Neural cell (in vitro differentiated cells): Measurements from ENCODE around the gene BRIP1. TPM values are rescaled to one million over a fixed set of nuclear protein-coding genes. Genes with fewer than 3 reads are reported as not detected.

ENCODE experiments used
- H2AFZ ChIP-seq: fragments of 200-600, 300-800 bp; sonication (generic), shearing (Covaris generic); 2 replicates; pipeline ENCODE4 v1.6.0; 2014; ENCODE audit warnings: low read depth, mild to moderate bottlenecking, antibody characterized with exemption, low read length, moderate library complexity
- H3F3A ChIP-seq: fragments of 200-600 bp; shearing (Covaris generic); 2 replicates; pipeline ENCODE4 v1.6.1; 2016; ENCODE audit warnings: mild to moderate bottlenecking, moderate library complexity, mixed read lengths, antibody characterized with exemption, low read length; ENCODE audit not compliant: insufficient read depth, poor library complexity, severe bottlenecking
- H3K27ac ChIP-seq: fragments of 200-600, 300-800 bp; sonication (generic), shearing (Covaris generic); 2 replicates; pipeline ENCODE4 v1.5.1; 2014; ENCODE audit warnings: mild to moderate bottlenecking, low read length, moderate library complexity
- H3K27me3 ChIP-seq: fragments of 300-800, 200-600 bp; sonication (generic), shearing (Covaris generic); 2 replicates; pipeline ENCODE4 v1.6.0; 2014; ENCODE audit warnings: mild to moderate bottlenecking, low read depth, low read length, moderate library complexity; ENCODE audit not compliant: insufficient read depth
- H3K36me3 ChIP-seq: fragments of 300-800, 200-600 bp; sonication (generic), shearing (Covaris generic); 2 replicates; pipeline ENCODE4 v1.5.1; 2014; ENCODE audit warnings: mild to moderate bottlenecking, antibody characterized with exemption, low read length, moderate library complexity; ENCODE audit not compliant: insufficient read depth
- H3K4me2 ChIP-seq: fragments of 300-800, 200-600 bp; sonication (generic), shearing (Covaris generic); 2 replicates; pipeline ENCODE4 v1.6.0; 2014; ENCODE audit warnings: mild to moderate bottlenecking, low read length
- H3K4me3 ChIP-seq: fragments of 300-800, 200-600 bp; sonication (generic), shearing (Covaris generic); 2 replicates; pipeline ENCODE4 v1.5.1; 2014; ENCODE audit warnings: mild to moderate bottlenecking, low read length, moderate library complexity
- H3K79me2 ChIP-seq: fragments of 200-600 bp; shearing (Covaris generic); replicated peaks from 2 replicates; pipeline ENCODE4 v1.6.0; 2014; ENCODE audit warnings: mild to moderate bottlenecking, low read length, moderate library complexity; ENCODE audit not compliant: insufficient read depth
- H3K9ac ChIP-seq: fragments of 300-800, 200-600 bp; sonication (generic), shearing (Covaris generic); 2 replicates; pipeline ENCODE4 v1.6.1; 2016; ENCODE audit warnings: mild to moderate bottlenecking, low read length, mixed read lengths
- H3K9me2 ChIP-seq: fragments of 200-600 bp; shearing (Covaris generic); 2 replicates; pipeline ENCODE4 v1.6.1; 2016; ENCODE audit warnings: mild to moderate bottlenecking, low read length, mixed read lengths; ENCODE audit not compliant: insufficient read depth
- H3K9me3 ChIP-seq: fragments of 200-600, 300-800 bp; sonication (generic), shearing (Covaris generic); 2 replicates; pipeline ENCODE4 v1.6.1; 2016; ENCODE audit warnings: mild to moderate bottlenecking, mixed run types, low read length, moderate library complexity, mixed read lengths
- H4K20me1 ChIP-seq: fragments of 200-600 bp; shearing (Covaris generic); 2 replicates; pipeline ENCODE4 v1.6.1; 2016; ENCODE audit warnings: mild to moderate bottlenecking, mixed run types; ENCODE audit not compliant: insufficient read depth
- CTCF ChIP-seq: fragments of 450-650 bp; IDR thresholded peaks from 2 replicates; pipeline ENCODE4 v1.5.1; 2014; ENCODE audit warnings: antibody characterized with exemption, mild to moderate bottlenecking, moderate library complexity; ENCODE audit not compliant: poor library complexity, severe bottlenecking
- EP300 ChIP-seq: fragments of 450-650 bp; conservative IDR thresholded peaks from 2 replicates; pipeline ENCODE4 v1.6.1; 2014; ENCODE audit warnings: antibody characterized with exemption, mild to moderate bottlenecking, moderate library complexity; ENCODE audit not compliant: poor library complexity, severe bottlenecking
- EZH2 ChIP-seq: fragments of 200-600, 300-800 bp; shearing (Covaris generic), sonication (generic); IDR thresholded peaks from 2 replicates; pipeline ENCODE4 v1.6.1; 2014; ENCODE audit warnings: antibody characterized with exemption, low read length, borderline replicate concordance, mild to moderate bottlenecking; ENCODE audit not compliant: insufficient read depth, poor library complexity, severe bottlenecking
- MXI1 ChIP-seq: fragments of 450-650 bp; conservative IDR thresholded peaks from 2 replicates; pipeline ENCODE4 v1.6.1; 2014; ENCODE audit warnings: antibody characterized with exemption, mild to moderate bottlenecking; ENCODE audit not compliant: poor library complexity, severe bottlenecking
- POLR2AphosphoS5 ChIP-seq: IDR thresholded peaks from 2 replicates; pipeline ENCODE4 v1.6.1; 2012
- RAD21 ChIP-seq: fragments of 450-650 bp; conservative IDR thresholded peaks from 2 replicates; pipeline ENCODE4 v1.6.1; 2014; ENCODE audit warnings: antibody characterized with exemption, mild to moderate bottlenecking, moderate library complexity
- REST ChIP-seq: IDR thresholded peaks from 2 replicates; pipeline ENCODE4 v1.6.1; 2012; ENCODE audit warnings: borderline replicate concordance
- SMC3 ChIP-seq: fragments of 450-650 bp; conservative IDR thresholded peaks from 2 replicates; pipeline ENCODE4 v1.6.1; 2014; ENCODE audit warnings: antibody characterized with exemption, mild to moderate bottlenecking, moderate library complexity; ENCODE audit not compliant: poor library complexity
- TAF1 ChIP-seq: IDR thresholded peaks from 2 replicates; pipeline ENCODE4 v1.6.1; 2012; ENCODE audit warnings: low read depth
- polyA plus RNA-seq: library from polyadenylated mRNA; depleted of rRNA; stranded (reverse); fragments of >200 nt; gene quantifications from 2 replicates; pipeline ENCODE4 v1.2.3, GENCODE V29; 2014

Gene BRIP1
- polyA plus RNA-seq, 1 donor from 2014 or later = 0.47 TPM

- Histone ChIP-seq H3K79me2 (no peaks in the 10 kb centered on the region), H3F3A (no peaks in the 10 kb centered on the region), H3K4me3 (no peak overlapping the region), H3K36me3 (no peaks in the 10 kb centered on the region), H3K9me3 (no peaks in the 10 kb centered on the region), H3K27ac (no peak overlapping the region), H3K9ac (no peak overlapping the region), H3K9me2 (no peaks in the 10 kb centered on the region), H3K27me3 (no peaks in the 10 kb centered on the region), H4K20me1 (no peaks in the 10 kb centered on the region), H3K4me2 (no peak overlapping the region), H2AFZ (no peak overlapping the region)
- no peak for TF ChIP-seq MXI1
- no peak for TF ChIP-seq RAD21
- no peak for TF ChIP-seq EZH2
- TF ChIP-seq SMC3 = no peak
- no peak for TF ChIP-seq POLR2AphosphoS5
- TF ChIP-seq TAF1 = no peak
- no peak for TF ChIP-seq EP300
- no peak for TF ChIP-seq REST
- no peak for TF ChIP-seq CTCF
Measured at GRCh38 chr17:61834610-61835009, 28.7 kb downstream of the BRIP1 start.

- H2AFZ ChIP-seq = no peak overlapping the region
- no peak for TF ChIP-seq MXI1
- no peak for TF ChIP-seq EZH2
- no peak for TF ChIP-seq REST
- TF ChIP-seq POLR2AphosphoS5 = no peak
- TF ChIP-seq RAD21 = no peak
- no peak for TF ChIP-seq EP300
- TF ChIP-seq CTCF = no peak
- TF ChIP-seq SMC3 = no peak
- TF ChIP-seq TAF1 = no peak
- no peak overlapping the region for H3K4me2 ChIP-seq
Measured at GRCh38 chr17:61833536-61834193, 29.7 kb downstream of the BRIP1 start.

More at GRCh38 chr17:61833536-61834193, 29.7 kb downstream of the BRIP1 start:
- Histone ChIP-seq H3K36me3 (no peaks in the 10 kb centered on the region), H3K27ac (no peak overlapping the region), H3F3A (no peaks in the 10 kb centered on the region), H3K9me3 (no peaks in the 10 kb centered on the region), H4K20me1 (no peaks in the 10 kb centered on the region), H3K9me2 (no peaks in the 10 kb centered on the region), H3K79me2 (no peaks in the 10 kb centered on the region), H3K4me3 (no peak overlapping the region), H3K9ac (no peak overlapping the region), H3K27me3 (no peaks in the 10 kb centered on the region)
